Measurements from ENCODE around the gene FHL1. TPM values are rescaled to one million over a fixed set of nuclear protein-coding genes. Genes with fewer than 3 reads are reported as not detected.

Gene FHL1
- polyA plus RNA-seq, 3 donors, result 0.75 to 4.0 (median 0.98) TPM

DNA sequence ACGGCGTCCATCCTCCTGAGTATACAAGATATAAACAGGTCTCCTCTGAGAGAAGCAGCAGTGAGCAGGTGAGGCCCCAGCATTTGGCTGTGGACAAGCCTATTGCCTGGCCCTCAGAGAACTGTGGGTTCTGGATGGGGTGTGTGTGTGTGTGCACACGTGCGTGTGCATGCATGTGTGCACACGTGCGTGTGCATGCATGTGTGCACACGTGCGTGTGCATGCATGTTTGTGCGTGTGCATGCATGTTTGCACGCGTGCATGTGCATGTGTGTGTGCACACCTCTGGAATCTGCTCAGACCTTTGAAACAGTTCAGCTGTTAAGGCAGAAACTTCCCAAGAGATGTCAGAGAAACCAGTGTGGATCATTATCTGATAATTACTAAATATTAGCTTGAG is 22.2 kb upstream of the FHL1 start:
- 100% methylated on average over 8 of the region's 11 CpGs for WGBS (ENCODE audit: insufficient coverage)
- no peak overlapping the region for H3K4me3 Mint-ChIP-seq
- no peak overlapping the region for H3K4me2 ChIP-seq (replicated peaks; ENCODE audit: extremely low read depth, low read length, poor library complexity, severe bottlenecking)
- intact Hi-C loops (cut with micrococcal nuclease), result no loop called here
- no peaks in the 10 kb centered on the region for H3K79me2 ChIP-seq (ENCODE audit: insufficient read depth, low read length)
- no peak overlapping the region for H2AFZ ChIP-seq (ENCODE audit: insufficient read depth, low read depth, low read length, poor library complexity, severe bottlenecking)
- no peak for DNase-seq
- no peaks in the 10 kb centered on the region for H3K4me1 ChIP-seq (ENCODE audit: control insufficient read depth in 1 of 2, insufficient read depth in 2 of 2, low read length in 2 of 2)
- no peak overlapping the region for H3K9ac ChIP-seq (ENCODE audit: insufficient read depth, low read length, poor library complexity, severe bottlenecking)
- no peaks in the 10 kb centered on the region for H3K27me3 Mint-ChIP-seq (ENCODE audit: low read depth in 3 of 3)
- H3K9me3 Mint-ChIP-seq, result peaks cover 0 to 4% (median 0%) of the 10 kb centered on the region in 7 donors
- peaks cover 3% of the 10 kb centered on the region for H3K4me1 Mint-ChIP-seq
- no peak overlapping the region for H3K27ac Mint-ChIP-seq
- H4K20me1 ChIP-seq (ENCODE audit: insufficient read depth, low read length), result no peaks in the 10 kb centered on the region
- H3K36me3 Mint-ChIP-seq, result no peaks in the 10 kb centered on the region
- H3K36me3 ChIP-seq (replicated peaks in 1 of 2; ENCODE audit: control insufficient read depth in 1 of 2, insufficient read depth in 2 of 2, low read length in 2 of 2), result no peaks in the 10 kb centered on the region
- H3K9me3 ChIP-seq (replicated peaks in 1 of 2; ENCODE audit: control insufficient read depth in 1 of 2, insufficient read depth in 1 of 2, low read length in 2 of 2), result no peaks in the 10 kb centered on the region
- H3K4me3 ChIP-seq (replicated peaks in 1 of 3; ENCODE audit: low read depth in 2 of 3, low read length in 3 of 3), result no peak overlapping the region
- no peak overlapping the region for H3K27ac ChIP-seq (ENCODE audit: low read depth in 1 of 2, low read length in 2 of 2)
- no peaks in the 10 kb centered on the region for H3K27me3 ChIP-seq (ENCODE audit: control insufficient read depth in 2 of 2, insufficient read depth in 2 of 2, low read length in 2 of 2)
- TF ChIP-seq, protein P1, sequence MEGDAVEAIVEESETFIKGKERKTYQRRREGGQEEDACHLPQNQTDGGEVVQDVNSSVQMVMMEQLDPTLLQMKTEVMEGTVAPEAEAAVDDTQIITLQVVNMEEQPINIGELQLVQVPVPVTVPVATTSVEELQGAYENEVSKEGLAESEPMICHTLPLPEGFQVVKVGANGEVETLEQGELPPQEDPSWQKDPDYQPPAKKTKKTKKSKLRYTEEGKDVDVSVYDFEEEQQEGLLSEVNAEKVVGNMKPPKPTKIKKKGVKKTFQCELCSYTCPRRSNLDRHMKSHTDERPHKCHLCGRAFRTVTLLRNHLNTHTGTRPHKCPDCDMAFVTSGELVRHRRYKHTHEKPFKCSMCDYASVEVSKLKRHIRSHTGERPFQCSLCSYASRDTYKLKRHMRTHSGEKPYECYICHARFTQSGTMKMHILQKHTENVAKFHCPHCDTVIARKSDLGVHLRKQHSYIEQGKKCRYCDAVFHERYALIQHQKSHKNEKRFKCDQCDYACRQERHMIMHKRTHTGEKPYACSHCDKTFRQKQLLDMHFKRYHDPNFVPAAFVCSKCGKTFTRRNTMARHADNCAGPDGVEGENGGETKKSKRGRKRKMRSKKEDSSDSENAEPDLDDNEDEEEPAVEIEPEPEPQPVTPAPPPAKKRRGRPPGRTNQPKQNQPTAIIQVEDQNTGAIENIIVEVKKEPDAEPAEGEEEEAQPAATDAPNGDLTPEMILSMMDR (IDR thresholded peaks at IDR 0.05), result no peak

DNA sequence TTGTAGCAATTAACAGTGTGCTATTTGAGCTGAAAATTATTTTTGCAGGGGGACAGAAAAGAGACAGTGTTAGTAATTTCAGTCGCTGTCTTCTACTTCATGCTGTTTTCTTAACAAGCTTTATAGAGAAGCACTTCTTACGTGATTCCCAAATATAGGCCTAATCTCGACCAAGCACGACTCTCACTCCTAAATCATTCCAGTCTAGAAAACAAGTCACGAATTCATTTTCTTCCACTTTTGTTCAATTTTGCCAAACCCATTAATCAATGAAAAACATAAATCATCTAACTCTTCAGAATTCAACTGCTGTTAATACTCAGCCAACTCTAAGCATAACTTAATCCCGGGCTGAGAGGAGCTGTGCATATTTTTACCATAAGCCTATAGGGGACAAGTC is 21.0 kb upstream of the FHL1 start:
- TF ChIP-seq, protein P1 (IDR thresholded peaks at IDR 0.05), result no peak
- H3K9me3 Mint-ChIP-seq, result peaks cover 0 to 5% (median 2%) of the 10 kb centered on the region in 7 donors
- H3K36me3 Mint-ChIP-seq, result no peaks in the 10 kb centered on the region
- Histone ChIP-seq H3K4me2 (replicated peaks; ENCODE audit: extremely low read depth, low read length, poor library complexity, severe bottlenecking) (no peak overlapping the region), H2AFZ (ENCODE audit: insufficient read depth, low read depth, low read length, poor library complexity, severe bottlenecking) (no peak overlapping the region), H3K27ac (ENCODE audit: low read depth in 1 of 2, low read length in 2 of 2) (no peak overlapping the region), H4K20me1 (ENCODE audit: insufficient read depth, low read length) (no peaks in the 10 kb centered on the region), H3K27me3 (ENCODE audit: control insufficient read depth in 2 of 2, insufficient read depth in 2 of 2, low read length in 2 of 2) (no peaks in the 10 kb centered on the region), H3K79me2 (ENCODE audit: insufficient read depth, low read length) (no peaks in the 10 kb centered on the region), H3K9ac (ENCODE audit: insufficient read depth, low read length, poor library complexity, severe bottlenecking) (no peak overlapping the region), H3K36me3 (replicated peaks in 1 of 2; ENCODE audit: control insufficient read depth in 1 of 2, insufficient read depth in 2 of 2, low read length in 2 of 2) (no peaks in the 10 kb centered on the region), H3K4me3 (replicated peaks in 1 of 3; ENCODE audit: low read depth in 2 of 3, low read length in 3 of 3) (no peak overlapping the region), H3K9me3 (replicated peaks in 1 of 2; ENCODE audit: control insufficient read depth in 1 of 2, insufficient read depth in 1 of 2, low read length in 2 of 2) (no peaks in the 10 kb centered on the region), H3K4me1 (ENCODE audit: control insufficient read depth in 1 of 2, insufficient read depth in 2 of 2, low read length in 2 of 2) (no peaks in the 10 kb centered on the region)
- H3K27ac Mint-ChIP-seq, result no peak overlapping the region
- WGBS (ENCODE audit: insufficient coverage), result 93% methylated on average over 3 of the region's 6 CpGs
- no peak for DNase-seq
- H3K27me3 Mint-ChIP-seq (ENCODE audit: low read depth in 3 of 3), result no peaks in the 10 kb centered on the region
- H3K4me3 Mint-ChIP-seq, result no peak overlapping the region
- H3K4me1 Mint-ChIP-seq, result peaks cover 3% of the 10 kb centered on the region
- intact Hi-C loops (cut with micrococcal nuclease), result no loop called here

Measured in CD14-positive monocyte (primary cell).